Epithelial cell of prostate (primary cell): ENCODE measurements around the gene TRIM50.
"Not testable (repeated sequence)": the region's sequence is repeated elsewhere in the genome, so short reads cannot be mapped to it uniquely, and the experiment has no call there.

ENCODE experiments used
- DNase-seq: peaks from one replicate; pipeline ENCODE4 v3.0.0-alpha.2; 2011; ENCODE audit warnings: low read depth, low spot score
- H3K27ac ChIP-seq: fragments of 450-650 bp; 2 replicates; pipeline ENCODE4 v1.5.1; 2017; ENCODE audit warnings: mild to moderate bottlenecking

Gene TRIM50

GRCh38 chr7:73351447-73352167 is 23.7 kb upstream of the TRIM50 start:
- H3K27ac ChIP-seq, result no peak overlapping the region
- no peak for DNase-seq

- DNase-seq, result no peak
- no peak overlapping the region for H3K27ac ChIP-seq
Measured at GRCh38 chr7:73350306-73351068, 22.6 kb upstream of the TRIM50 start.

- no peak for DNase-seq
- no peak overlapping the region for H3K27ac ChIP-seq
Measured at GRCh38 chr7:73349763-73350162, 21.9 kb upstream of the TRIM50 start.

- no peak overlapping the region for H3K27ac ChIP-seq
- no peak for DNase-seq
Measured at GRCh38 chr7:73345951-73346350, 18.1 kb upstream of the TRIM50 start.

GRCh38 chr7:73345538-73345937 is 17.7 kb upstream of the TRIM50 start:
- no peak overlapping the region for H3K27ac ChIP-seq
- no peak for DNase-seq

- H3K27ac ChIP-seq, result no peak overlapping the region
- DNase-seq, result no peak
Measured at GRCh38 chr7:73343671-73344380, 15.9 kb upstream of the TRIM50 start.

- H3K27ac ChIP-seq, result no peak overlapping the region
- no peak for DNase-seq
Measured at GRCh38 chr7:73342645-73343044, 14.8 kb upstream of the TRIM50 start.

- H3K27ac ChIP-seq, result no peak overlapping the region
- no peak for DNase-seq
Measured at GRCh38 chr7:73341877-73342276, 14.0 kb upstream of the TRIM50 start.

- no peak for DNase-seq
- H3K27ac ChIP-seq, result no peak overlapping the region
Measured at GRCh38 chr7:73340514-73340913, 12.6 kb upstream of the TRIM50 start.

- no peak overlapping the region for H3K27ac ChIP-seq
- DNase-seq, result no peak
Measured at GRCh38 chr7:73338321-73338720, 10.4 kb upstream of the TRIM50 start.

- DNase-seq, result no peak
- no peak overlapping the region for H3K27ac ChIP-seq
Measured at GRCh38 chr7:73332447-73332846, 4.6 kb upstream of the TRIM50 start.

GRCh38 chr7:73330772-73331171 is 2.9 kb upstream of the TRIM50 start:
- no peak overlapping the region for H3K27ac ChIP-seq
- DNase-seq, result no peak

GRCh38 chr7:73329861-73330581 is 2.1 kb upstream of the TRIM50 start:
- no peak for DNase-seq
- H3K27ac ChIP-seq, result no peak overlapping the region

GRCh38 chr7:73328696-73329095 is 814 bp upstream of the TRIM50 start:
- H3K27ac ChIP-seq, result no peak overlapping the region
- DNase-seq, result no peak

GRCh38 chr7:73327449-73327848 is 433 bp downstream of the TRIM50 start:
- not testable (repeated sequence) for DNase-seq, H3K27ac ChIP-seq

- not testable (repeated sequence) for DNase-seq, H3K27ac ChIP-seq
Measured at GRCh38 chr7:73325424-73325823, 2.5 kb downstream of the TRIM50 start.

GRCh38 chr7:73324081-73324845 is 3.6 kb downstream of the TRIM50 start:
- H3K27ac ChIP-seq, DNase-seq: not testable (repeated sequence)

GRCh38 chr7:73323434-73324080 is 4.3 kb downstream of the TRIM50 start:
- DNase-seq, H3K27ac ChIP-seq: not testable (repeated sequence)

- DNase-seq, H3K27ac ChIP-seq: not testable (repeated sequence)
Measured at GRCh38 chr7:73320009-73320408, 7.9 kb downstream of the TRIM50 start.
